WTC11 (cell line): ENCODE results near the gene CT47C1. TPM values are rescaled to one million over a fixed set of nuclear protein-coding genes. Genes with fewer than 3 reads are reported as not detected.

Source experiments
- ATAC-seq: fragments of 200-7000 bp; cut with Tn5 transposase; 2 replicates; pipeline ENCODE4 v1.10.0; 2021; ENCODE audit warnings: mild to moderate bottlenecking, moderate library complexity
- CTCF ChIA-PET: fragments of 300-600 bp; sonication (Branson Sonifier 250); formaldehyde crosslinking; loops from one replicate; lab custom pipeline; 2021; ENCODE audit warnings: antibody characterized with exemption; lab: Charles Lee
- POLR2A ChIA-PET: fragments of 350-600 bp; sonication (Branson Sonifier 250); formaldehyde crosslinking; loops from one replicate; lab custom pipeline; 2021; ENCODE audit warnings: antibody characterized with exemption; lab: Charles Lee
- DNase-seq: peaks from one replicate; pipeline ENCODE4 v3.0.0; 2021; ENCODE audit warnings: low spot score
- H3K27ac Mint-ChIP-seq: 2 replicates; pipeline ENCODE4 v1.8.0; 2021; ENCODE audit warnings: mixed read lengths
- H3K27me3 Mint-ChIP-seq: 2 replicates; pipeline ENCODE4 v1.8.0; 2021; ENCODE audit warnings: low read depth, mild to moderate bottlenecking, moderate library complexity, mixed read lengths
- H3K36me3 Mint-ChIP-seq: 2 replicates; pipeline ENCODE4 v1.8.0; 2021; ENCODE audit warnings: mixed read lengths
- H3K4me1 Mint-ChIP-seq: 2 replicates; pipeline ENCODE4 v1.8.0; 2022; ENCODE audit warnings: mixed read lengths
- H3K4me3 Mint-ChIP-seq: 2 replicates; pipeline ENCODE4 v1.8.0; 2021; ENCODE audit warnings: mild to moderate bottlenecking, moderate library complexity, mixed read lengths
- H3K9me3 Mint-ChIP-seq: 2 replicates; pipeline ENCODE4 v1.8.0; 2021; ENCODE audit warnings: mixed read lengths
- FOXJ3 ChIP-seq: sonication (generic); formaldehyde crosslinking; IDR thresholded peaks from 2 replicates; pipeline ENCODE4 v1.9.0; 2021; ENCODE audit warnings: missing genetic modification reagents, mild to moderate bottlenecking, borderline replicate concordance
- MYBL2 ChIP-seq: sonication (generic); formaldehyde crosslinking; IDR thresholded peaks from 2 replicates; pipeline ENCODE4 v1.8.1; 2023; ENCODE audit warnings: mild to moderate bottlenecking, moderate library complexity, missing genetic modification reagents
- OVOL2 ChIP-seq: fragments of 250-450 bp; sonication (Bioruptor Pico); IDR thresholded peaks from 2 replicates; pipeline ENCODE4 v1.9.0; 2021; ENCODE audit warnings: mild to moderate bottlenecking, borderline replicate concordance
- SMAD3 ChIP-seq: sonication (generic); formaldehyde crosslinking; IDR thresholded peaks from 2 replicates; pipeline ENCODE4 v1.8.0; 2022; ENCODE audit warnings: missing genetic modification reagents, mild to moderate bottlenecking, borderline replicate concordance
- SP1 ChIP-seq: sonication (generic); formaldehyde crosslinking; conservative IDR thresholded peaks from 2 replicates; pipeline ENCODE4 v1.8.1; 2022; ENCODE audit warnings: missing genetic modification reagents
- ZNF121 ChIP-seq: sonication (generic); formaldehyde crosslinking; IDR thresholded peaks from 2 replicates; pipeline ENCODE4 v1.8.0; 2023; ENCODE audit warnings: missing genetic modification reagents
- ZNF416 ChIP-seq: fragments of 250-450 bp; sonication (Bioruptor Pico); IDR thresholded peaks from 2 replicates; pipeline ENCODE4 v1.9.0; 2021; ENCODE audit warnings: mild to moderate bottlenecking, inconsistent platforms
- total RNA-seq: library from RNA; stranded (reverse); gene quantifications from 3 replicates; pipeline ENCODE4 v1.2.3, GENCODE V29; 2021
- TF ChIP-seq, protein P1 (sequence below): sonication (generic); formaldehyde crosslinking; conservative IDR thresholded peaks from 2 replicates; pipeline ENCODE4 v1.8.1; 2022; ENCODE audit warnings: mild to moderate bottlenecking, missing genetic modification reagents
- TF ChIP-seq, protein P2 (sequence below): sonication (generic); formaldehyde crosslinking; IDR thresholded peaks from 2 replicates; pipeline ENCODE4 v1.8.0; 2022; ENCODE audit warnings: mild to moderate bottlenecking, missing genetic modification reagents
- TF ChIP-seq, protein P3 (sequence below): fragments of 250-450 bp; sonication (Bioruptor Pico); IDR thresholded peaks from 2 replicates; pipeline ENCODE4 v1.8.0; 2021; ENCODE audit warnings: mild to moderate bottlenecking
- TF ChIP-seq, protein P4 (sequence below): fragments of 250-450 bp; sonication (Bioruptor Pico); IDR thresholded peaks from 2 replicates; pipeline ENCODE4 v1.9.0; 2021; ENCODE audit warnings: mild to moderate bottlenecking
- TF ChIP-seq, protein P5 (sequence below): sonication (generic); formaldehyde crosslinking; IDR thresholded peaks from 2 replicates; pipeline ENCODE4 v1.8.1; 2022; ENCODE audit warnings: missing genetic modification reagents, borderline replicate concordance
- TF ChIP-seq, protein P6 (sequence below): sonication (generic); formaldehyde crosslinking; IDR thresholded peaks from 2 replicates; pipeline ENCODE4 v1.8.1; 2023; ENCODE audit warnings: mild to moderate bottlenecking, missing genetic modification reagents

Gene CT47C1
- total RNA-seq, 1 experiment from 2014 or later = not detected

DNA sequence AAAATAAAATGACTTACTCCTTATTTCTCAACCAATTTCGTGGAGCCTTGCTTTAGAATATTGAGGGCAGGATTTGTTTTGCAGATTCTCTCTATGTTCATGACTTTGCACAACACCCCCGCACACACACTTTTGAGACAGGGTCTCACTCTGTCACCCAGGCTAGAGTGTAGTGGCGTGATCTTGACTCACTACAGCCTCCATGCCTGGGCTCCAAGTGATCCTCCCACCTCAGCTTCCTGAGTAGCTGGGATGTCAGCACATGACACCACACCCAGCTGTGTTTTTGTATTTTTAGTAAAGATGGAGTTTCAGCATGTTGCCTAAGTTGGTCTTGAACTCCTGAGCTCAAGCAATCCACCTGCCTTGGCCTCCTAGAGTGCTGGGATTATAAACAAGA, 12.0 kb downstream of the CT47C1 start (continued):
- TF ChIP-seq, protein P1, sequence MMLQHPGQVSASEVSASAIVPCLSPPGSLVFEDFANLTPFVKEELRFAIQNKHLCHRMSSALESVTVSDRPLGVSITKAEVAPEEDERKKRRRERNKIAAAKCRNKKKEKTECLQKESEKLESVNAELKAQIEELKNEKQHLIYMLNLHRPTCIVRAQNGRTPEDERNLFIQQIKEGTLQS (CRISPR knock-in tag) = no peak

DNA sequence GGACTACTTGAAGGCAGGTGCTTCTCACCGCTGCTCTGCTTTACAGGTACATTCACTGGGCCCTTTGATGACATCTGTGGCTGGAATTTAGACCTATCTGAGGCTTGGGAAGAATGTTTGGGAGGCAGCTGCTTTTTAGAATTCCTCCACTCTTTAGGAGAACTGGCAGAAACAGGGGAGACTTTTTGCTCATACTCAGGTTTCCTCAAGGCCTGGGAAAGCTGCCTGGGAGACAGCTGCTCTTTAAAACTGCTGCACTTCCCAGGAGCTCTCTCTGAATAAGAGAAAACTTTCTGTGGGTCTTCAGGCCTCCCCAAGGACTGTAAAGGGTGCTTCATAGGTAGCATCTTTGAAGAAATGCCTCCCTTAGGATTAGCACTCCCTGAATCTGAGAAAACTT, 14.3 kb downstream of the CT47C1 start:
- peaks cover 13% of the 10 kb centered on the region for H3K4me1 Mint-ChIP-seq
- H3K27ac Mint-ChIP-seq = no peak overlapping the region
- ChIA-PET CTCF (no interaction called here), POLR2A (no interaction called here)
- no peaks in the 10 kb centered on the region for H3K9me3 Mint-ChIP-seq
- DNase-seq (no peak), ATAC-seq (no peak)
- H3K27me3 Mint-ChIP-seq = peaks cover 26% of the 10 kb centered on the region
- H3K36me3 Mint-ChIP-seq = no peaks in the 10 kb centered on the region
- H3K4me3 Mint-ChIP-seq = no peak overlapping the region
- TF ChIP-seq OVOL2 = no peak
- TF ChIP-seq, protein P2, sequence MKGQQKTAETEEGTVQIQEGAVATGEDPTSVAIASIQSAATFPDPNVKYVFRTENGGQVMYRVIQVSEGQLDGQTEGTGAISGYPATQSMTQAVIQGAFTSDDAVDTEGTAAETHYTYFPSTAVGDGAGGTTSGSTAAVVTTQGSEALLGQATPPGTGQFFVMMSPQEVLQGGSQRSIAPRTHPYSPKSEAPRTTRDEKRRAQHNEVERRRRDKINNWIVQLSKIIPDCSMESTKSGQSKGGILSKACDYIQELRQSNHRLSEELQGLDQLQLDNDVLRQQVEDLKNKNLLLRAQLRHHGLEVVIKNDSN (CRISPR knock-in tag) = no peak
- TF ChIP-seq SP1 = no peak
- TF ChIP-seq MYBL2 (CRISPR knock-in tag) = no peak
- no peak for TF ChIP-seq ZNF416 (CRISPR knock-in tag)

DNA sequence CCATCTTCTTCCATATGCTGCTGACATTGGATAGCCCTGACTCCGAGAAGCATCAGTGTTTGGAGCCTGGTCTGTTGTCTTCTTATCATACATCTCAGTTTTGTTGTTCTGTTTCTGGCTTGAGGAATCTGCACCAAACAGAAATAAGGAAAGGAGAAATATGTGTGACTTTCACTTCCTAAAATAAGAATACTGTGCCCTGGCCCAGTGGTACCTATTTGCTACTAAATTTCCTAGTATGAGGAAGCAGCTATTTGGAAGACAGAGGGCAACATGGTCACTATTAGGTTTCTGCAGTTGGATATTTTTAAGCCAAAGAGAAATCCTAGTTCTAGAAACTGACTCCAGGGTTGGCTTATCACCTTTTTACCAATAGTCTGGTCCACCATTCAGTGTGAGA, 16.8 kb downstream of the CT47C1 start:
- H3K36me3 Mint-ChIP-seq = no peaks in the 10 kb centered on the region
- H3K4me3 Mint-ChIP-seq = no peak overlapping the region
- peaks cover 26% of the 10 kb centered on the region for H3K27me3 Mint-ChIP-seq
- CTCF ChIA-PET = no interaction called here
- peaks cover 13% of the 10 kb centered on the region for H3K4me1 Mint-ChIP-seq
- POLR2A ChIA-PET = no interaction called here
- DNase-seq = no peak
- H3K27ac Mint-ChIP-seq = no peak overlapping the region
- no peaks in the 10 kb centered on the region for H3K9me3 Mint-ChIP-seq
- TF ChIP-seq ZNF121 = no peak
- TF ChIP-seq, protein P3, sequence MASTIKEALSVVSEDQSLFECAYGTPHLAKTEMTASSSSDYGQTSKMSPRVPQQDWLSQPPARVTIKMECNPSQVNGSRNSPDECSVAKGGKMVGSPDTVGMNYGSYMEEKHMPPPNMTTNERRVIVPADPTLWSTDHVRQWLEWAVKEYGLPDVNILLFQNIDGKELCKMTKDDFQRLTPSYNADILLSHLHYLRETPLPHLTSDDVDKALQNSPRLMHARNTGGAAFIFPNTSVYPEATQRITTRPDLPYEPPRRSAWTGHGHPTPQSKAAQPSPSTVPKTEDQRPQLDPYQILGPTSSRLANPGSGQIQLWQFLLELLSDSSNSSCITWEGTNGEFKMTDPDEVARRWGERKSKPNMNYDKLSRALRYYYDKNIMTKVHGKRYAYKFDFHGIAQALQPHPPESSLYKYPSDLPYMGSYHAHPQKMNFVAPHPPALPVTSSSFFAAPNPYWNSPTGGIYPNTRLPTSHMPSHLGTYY (CRISPR knock-in tag) = no peak
- TF ChIP-seq, protein P4, sequence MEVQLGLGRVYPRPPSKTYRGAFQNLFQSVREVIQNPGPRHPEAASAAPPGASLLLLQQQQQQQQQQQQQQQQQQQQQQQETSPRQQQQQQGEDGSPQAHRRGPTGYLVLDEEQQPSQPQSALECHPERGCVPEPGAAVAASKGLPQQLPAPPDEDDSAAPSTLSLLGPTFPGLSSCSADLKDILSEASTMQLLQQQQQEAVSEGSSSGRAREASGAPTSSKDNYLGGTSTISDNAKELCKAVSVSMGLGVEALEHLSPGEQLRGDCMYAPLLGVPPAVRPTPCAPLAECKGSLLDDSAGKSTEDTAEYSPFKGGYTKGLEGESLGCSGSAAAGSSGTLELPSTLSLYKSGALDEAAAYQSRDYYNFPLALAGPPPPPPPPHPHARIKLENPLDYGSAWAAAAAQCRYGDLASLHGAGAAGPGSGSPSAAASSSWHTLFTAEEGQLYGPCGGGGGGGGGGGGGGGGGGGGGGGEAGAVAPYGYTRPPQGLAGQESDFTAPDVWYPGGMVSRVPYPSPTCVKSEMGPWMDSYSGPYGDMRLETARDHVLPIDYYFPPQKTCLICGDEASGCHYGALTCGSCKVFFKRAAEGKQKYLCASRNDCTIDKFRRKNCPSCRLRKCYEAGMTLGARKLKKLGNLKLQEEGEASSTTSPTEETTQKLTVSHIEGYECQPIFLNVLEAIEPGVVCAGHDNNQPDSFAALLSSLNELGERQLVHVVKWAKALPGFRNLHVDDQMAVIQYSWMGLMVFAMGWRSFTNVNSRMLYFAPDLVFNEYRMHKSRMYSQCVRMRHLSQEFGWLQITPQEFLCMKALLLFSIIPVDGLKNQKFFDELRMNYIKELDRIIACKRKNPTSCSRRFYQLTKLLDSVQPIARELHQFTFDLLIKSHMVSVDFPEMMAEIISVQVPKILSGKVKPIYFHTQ = no peak
- TF ChIP-seq, all 79 proteins: peak for 0
- ATAC-seq = no peak

DNA sequence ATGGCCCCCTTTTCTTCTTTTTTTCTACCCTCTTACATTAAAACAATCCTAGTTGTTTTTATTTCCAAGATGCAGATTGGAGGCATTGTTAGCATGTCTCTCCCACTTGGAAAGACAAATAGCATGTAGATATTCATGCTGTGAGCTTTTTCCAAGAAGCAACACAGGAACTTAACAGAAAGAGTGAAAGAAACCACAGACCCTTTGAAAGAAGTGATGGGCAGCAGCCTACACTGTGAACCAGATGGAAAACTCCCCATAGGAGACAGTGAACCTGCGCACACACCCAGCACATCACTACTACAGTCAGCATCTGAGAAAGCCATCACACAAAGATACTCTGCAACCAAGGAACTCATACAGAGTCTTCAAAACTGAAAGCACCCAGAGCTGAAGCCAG, 17.8 kb downstream of the CT47C1 start:
- ChIA-PET CTCF (no interaction called here), POLR2A (no interaction called here)
- Mint-ChIP-seq H3K27ac (no peak overlapping the region), H3K27me3 (peaks cover 26% of the 10 kb centered on the region), H3K36me3 (no peaks in the 10 kb centered on the region), H3K4me3 (no peak overlapping the region), H3K4me1 (peaks cover 13% of the 10 kb centered on the region), H3K9me3 (no peaks in the 10 kb centered on the region)
- no peak for DNase-seq
- TF ChIP-seq, protein P5, sequence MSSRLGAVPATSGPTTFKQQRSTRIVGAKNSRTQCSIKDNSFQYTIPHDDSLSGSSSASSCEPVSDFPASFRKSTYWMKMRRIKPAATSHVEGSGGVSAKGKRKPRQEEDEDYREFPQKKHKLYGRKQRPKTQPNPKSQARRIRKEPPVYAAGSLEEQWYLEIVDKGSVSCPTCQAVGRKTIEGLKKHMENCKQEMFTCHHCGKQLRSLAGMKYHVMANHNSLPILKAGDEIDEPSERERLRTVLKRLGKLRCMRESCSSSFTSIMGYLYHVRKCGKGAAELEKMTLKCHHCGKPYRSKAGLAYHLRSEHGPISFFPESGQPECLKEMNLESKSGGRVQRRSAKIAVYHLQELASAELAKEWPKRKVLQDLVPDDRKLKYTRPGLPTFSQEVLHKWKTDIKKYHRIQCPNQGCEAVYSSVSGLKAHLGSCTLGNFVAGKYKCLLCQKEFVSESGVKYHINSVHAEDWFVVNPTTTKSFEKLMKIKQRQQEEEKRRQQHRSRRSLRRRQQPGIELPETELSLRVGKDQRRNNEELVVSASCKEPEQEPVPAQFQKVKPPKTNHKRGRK (CRISPR knock-in tag) = no peak
- TF ChIP-seq, protein P2 (CRISPR knock-in tag) = no peak
- TF ChIP-seq SMAD3 (CRISPR knock-in tag) (no peak), FOXJ3 (CRISPR knock-in tag) (no peak)
- TF ChIP-seq, protein P6, sequence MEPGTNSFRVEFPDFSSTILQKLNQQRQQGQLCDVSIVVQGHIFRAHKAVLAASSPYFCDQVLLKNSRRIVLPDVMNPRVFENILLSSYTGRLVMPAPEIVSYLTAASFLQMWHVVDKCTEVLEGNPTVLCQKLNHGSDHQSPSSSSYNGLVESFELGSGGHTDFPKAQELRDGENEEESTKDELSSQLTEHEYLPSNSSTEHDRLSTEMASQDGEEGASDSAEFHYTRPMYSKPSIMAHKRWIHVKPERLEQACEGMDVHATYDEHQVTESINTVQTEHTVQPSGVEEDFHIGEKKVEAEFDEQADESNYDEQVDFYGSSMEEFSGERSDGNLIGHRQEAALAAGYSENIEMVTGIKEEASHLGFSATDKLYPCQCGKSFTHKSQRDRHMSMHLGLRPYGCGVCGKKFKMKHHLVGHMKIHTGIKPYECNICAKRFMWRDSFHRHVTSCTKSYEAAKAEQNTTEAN (CRISPR knock-in tag) = no peak
- ATAC-seq = no peak; the same call in 1 of the 2 replicates
